Suppressor macrophage (primary cell): ENCODE data around the gene GINS1.

Experiments
- DNase-seq, 4 experiments: peaks; one replicate each; pipeline ENCODE4 v3.0.0-alpha.2; 2020 to 2022

Gene GINS1

DNA sequence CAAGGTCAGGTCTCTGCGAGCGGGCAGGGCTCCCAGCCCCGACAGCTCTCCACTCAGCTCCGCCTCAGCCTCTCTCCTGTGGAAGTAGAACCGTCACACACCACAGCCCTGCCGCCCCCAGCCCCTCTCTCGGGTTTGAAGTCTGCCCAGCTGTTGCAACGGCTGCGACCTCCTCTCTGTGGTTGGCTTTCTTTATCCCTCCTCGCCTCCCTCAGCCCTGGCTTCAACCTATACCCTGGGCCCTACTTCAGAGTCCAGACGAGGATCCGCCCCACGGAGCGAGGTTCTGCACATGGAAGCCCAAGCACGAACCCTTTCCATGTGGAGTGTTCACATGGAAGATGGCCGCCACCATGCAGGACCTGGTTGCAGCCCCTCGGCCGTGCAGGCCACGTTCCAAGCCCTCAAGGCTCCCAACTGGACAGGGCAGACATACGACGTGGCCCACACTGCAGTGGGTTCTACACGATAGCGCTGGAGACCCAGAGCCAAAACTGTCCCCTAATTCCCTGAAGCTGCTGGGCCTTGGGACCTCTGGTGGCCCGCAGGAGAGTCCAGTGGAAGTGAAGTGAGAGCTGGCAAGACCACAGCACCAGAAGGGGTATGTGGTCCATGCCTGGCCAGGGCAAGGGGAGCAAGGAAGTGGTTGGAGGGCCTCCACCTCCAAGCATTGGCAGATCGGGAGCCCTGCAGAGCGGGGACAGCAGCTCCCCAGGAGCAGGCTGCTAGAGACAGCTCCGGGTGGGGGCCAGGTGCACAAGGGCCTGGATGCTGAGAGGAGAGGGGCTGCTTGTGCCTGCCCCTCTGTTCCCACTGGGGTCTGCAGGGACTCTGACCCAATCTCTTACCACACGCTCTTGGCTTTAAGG, 69.8 kb downstream of the GINS1 start:
- DNase-seq, result no peak

GRCh38 chr20:25478889-25479568, 71.6 kb downstream of the GINS1 start:
- no peak for DNase-seq

DNA sequence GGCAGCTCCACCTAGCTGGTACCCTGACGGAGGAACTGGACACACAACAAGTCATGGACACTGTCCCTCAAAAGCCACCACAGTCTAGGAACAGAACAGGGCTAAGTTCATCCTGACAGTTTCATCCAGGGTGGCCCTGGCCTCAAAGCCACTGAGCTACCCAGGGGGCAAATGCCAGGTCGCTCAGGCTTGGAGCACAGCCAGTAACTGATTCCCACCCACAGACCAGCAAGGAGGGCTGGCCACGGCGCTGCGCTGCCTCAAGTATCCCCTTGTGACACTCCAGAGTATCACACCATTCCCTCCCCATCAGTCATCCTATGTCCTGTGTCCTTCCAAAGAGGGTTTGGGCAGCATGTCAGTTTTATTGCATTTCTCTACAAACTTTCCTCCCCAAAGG, 72.2 kb downstream of the GINS1 start:
- DNase-seq, result no peak

- DNase-seq, result no peak
Observed at GRCh38 chr20:25480156-25480555, 72.7 kb downstream of the GINS1 start.

GRCh38 chr20:25480797-25481196, 73.3 kb downstream of the GINS1 start:
- DNase-seq, result no peak

- no peak for DNase-seq
Observed at GRCh38 chr20:25481235-25481917, 73.9 kb downstream of the GINS1 start.

DNA sequence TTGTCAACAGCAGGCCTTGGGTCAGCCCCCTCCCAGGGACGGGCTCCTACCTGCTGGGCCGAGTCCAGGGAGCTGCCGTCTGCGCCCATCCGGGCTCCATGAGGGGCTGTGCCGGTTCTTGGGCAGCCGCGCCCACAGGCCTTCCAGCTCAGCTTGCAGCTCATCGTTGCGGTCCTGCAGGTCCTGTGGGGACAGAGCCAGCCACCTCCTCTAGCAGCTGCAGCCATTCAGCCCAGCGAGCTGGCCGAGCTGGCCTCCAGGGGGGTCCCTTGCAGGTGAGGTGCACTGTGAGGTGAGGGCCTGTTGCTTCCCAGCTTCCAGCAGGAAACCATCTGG, 74.4 kb downstream of the GINS1 start:
- no peak for DNase-seq

- DNase-seq, result peak; percentile 61 to 84 (median 80)
Observed at GRCh38 chr20:25483431-25484132, 76.1 kb downstream of the GINS1 start.

DNA sequence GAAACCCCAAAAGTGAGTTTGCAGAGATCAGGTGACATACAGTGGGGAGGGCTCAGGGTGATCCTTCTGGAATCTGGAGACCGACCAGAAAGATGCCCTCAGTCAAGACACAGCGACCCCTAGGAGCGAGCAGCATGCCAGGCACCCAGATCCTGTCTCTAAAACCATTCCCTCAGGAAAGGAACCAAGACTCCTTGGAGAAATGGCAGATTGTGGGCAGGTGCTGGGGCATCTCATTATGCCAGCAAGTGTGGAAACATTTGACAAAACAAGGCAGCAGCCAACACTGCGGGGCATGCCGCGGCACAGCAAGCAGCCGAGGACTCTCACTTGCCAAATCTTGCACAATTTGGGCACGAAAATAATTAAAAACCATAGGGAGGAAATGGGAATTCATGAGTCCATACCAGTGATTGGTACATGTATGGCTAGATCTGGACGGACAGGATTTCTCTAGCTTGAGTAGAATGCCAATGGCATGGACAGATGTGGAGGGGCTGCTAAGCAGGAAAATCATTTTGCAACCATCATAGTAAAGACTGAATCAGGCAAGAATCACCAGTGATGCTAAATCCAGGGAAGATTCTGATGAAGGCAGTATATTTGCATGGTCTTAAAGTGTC, 76.9 kb downstream of the GINS1 start:
- no peak for DNase-seq

DNA sequence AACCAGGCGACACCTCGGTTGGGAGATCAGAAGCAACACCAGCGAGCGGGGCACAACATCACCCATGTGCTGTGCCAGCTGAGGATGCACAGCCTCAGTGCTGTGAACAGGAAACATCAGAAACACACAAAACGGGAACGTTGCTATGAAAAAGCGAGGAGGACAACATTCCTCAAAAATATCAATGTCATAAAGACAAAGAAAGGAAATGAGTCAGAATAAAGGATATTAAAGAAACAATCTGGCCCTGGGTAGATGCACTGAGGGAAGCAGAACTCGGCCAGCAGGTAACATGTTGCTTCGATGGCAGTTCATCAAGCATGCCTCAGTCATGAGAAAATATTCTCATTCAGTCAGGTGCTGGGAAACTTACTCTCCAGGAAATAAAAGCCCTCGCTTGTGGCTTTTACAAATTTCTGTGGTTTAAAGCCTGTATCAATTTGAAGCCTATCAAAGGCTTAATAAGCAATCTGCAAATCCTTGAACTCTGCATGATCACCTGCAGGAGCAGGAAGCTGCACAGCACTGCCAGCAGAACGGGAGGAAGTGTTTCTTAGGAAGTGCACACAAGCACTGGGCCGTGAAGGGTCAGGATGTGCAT, 77.5 kb downstream of the GINS1 start:
- DNase-seq, result peak in 2 of 4 experiments; percentile 12 to 20

DNA sequence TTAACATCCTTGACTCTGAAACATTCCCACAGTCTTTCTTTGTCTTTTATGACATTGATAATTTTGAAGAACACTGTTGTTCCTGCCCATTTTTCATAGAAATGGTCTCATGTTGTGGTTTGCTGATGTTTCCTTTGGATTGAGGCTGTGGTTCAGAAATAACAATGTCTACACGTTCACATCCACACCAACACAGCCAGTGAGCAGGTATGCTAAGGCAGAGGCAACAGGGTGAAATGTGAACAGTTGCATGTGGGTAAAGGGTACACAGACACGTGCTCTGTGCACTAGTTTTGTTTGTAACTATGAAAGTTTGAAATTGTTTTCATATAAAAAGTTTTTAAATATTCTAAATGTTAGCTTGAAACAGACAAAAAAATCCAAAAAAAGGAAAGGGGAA, 78.4 kb downstream of the GINS1 start:
- DNase-seq, result no peak

DNA sequence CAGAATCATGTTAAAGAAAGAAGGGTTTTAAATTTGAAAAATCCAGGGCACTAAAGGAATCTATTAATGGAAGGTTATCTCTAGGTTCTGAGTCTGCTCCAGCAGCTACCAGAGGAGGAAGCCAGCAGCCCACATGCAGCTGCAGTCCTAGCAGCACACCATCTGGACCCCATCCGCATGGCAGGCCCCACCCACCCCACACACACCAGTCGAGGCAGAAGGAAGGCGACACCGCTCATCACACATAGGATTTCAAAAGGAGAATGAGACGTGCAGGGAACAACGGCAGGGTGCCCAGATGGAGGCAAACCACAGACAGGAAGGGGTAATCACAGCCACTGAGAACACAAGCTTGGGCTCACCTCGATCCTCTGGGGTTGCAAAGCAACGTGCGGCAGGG, 78.9 kb downstream of the GINS1 start:
- peak in 2 of 4 experiments; percentile 31 to 54 for DNase-seq

- DNase-seq, result no peak
Observed at GRCh38 chr20:25487306-25487705, 79.8 kb downstream of the GINS1 start.

DNA sequence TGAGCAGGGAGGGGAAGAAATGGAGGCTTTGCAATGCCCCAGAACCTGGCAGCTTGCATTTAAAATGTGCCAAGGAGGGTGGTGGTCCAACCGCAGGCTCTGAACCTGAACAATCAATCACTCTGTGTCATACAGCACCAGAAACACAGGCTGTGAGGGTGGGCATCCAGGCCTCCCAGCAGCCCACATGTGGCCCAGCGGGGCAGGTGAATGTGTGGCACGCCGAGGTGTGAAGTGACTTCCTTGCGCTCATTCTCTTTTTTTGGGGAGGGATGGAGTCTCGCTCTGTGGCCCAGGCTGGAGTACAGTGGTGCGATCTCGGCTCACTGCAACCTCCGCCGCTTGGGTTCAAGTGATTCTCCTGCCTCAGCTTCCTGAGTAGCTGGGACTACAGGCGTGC, 80.5 kb downstream of the GINS1 start:
- no peak for DNase-seq

DNA sequence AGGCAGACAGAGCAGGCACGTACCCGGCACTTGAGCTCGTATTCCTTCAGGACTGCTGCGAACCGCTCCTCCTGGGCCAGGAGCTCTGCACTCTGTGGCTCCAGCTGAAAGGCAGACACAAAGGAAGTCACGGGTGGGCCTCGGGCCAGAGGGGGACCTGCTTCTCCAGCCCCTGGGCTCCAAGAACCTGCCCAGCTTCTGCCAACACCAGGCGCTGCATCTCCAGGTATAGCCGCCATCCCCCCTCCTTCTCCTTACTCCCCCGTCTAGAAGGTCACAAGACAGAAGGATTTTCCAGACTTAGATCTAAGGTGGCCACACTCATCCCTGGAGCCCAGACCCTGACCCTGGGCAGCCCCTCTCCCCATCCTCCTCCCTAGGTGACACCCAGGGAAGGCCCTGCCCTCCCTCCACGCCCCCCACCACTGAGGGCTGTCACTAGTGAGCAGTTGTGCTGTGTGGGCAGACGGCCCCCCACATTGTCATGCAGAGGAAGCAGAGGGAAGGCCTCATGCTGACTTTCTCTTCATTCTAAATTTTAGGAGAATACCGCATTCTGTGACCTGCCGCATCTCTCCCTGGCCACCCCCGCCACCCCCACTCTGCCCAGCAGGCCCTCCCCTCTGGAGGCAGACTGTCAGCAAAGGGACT, 81.9 kb downstream of the GINS1 start:
- DNase-seq, result no peak

- DNase-seq, result no peak
Observed at GRCh38 chr20:25490656-25491445, 83.4 kb downstream of the GINS1 start.

DNA sequence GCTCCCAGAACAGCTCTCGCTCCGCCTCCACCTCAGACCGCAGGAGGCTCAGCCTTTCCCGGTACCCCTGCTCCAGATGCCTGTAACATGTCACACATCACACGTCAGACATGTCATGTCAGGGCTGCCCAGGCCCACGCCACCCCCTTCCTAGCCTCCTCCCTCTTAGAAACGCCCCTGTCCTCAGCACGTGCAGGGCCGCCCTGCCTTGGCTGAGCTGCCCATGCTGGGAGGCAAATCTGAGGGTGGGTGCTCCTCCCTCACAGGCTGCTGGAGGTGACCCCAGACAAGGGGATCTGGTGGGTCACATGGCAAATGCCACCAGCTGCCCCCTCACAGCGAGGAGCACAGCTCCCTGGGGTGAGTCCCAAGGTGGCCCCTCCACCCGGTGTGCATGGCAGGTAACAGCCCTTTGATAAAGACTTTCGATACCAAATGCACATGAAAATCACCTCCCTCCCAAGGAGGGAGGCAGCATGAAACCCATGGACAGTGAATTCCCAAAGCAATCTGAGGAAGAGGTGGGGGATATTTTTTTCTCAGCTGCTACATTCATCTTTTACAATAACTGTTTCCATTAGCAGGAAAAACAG, 84.1 kb downstream of the GINS1 start:
- no peak for DNase-seq

- no peak for DNase-seq
Observed at GRCh38 chr20:25493137-25493536, 85.7 kb downstream of the GINS1 start.

DNA sequence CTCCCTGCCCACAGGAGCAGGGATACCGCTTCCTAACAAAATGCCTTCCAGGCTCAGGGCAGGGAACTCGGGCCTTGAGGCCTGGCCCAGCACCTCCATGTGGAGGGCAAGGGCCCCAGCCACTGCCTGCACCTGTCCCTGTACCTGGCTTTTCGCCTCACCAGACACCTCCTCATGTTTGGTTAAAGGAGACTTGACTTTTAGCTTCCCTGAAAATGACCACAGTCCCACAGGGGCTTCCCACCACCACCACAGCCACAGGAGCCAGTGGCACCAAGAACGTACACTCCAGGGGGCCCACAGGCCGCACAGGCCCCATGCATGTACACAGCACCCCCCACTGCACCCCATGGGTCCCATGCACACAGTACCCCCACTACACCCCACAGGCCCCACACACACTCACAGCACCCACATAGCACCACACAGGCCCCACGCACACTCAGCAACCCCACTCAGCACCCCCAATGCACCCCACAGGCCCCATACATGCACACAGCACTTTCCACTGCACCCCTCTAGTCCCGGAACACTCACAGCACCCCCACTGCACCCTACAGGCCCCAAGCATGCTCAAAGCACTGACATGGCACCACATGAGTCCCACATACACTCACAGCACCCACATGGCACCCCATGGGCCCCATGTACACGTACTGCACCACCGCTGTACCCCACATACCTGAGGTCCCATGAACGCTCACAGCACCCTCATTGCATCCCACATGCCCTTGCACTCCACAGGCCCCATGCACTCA, 86.5 kb downstream of the GINS1 start:
- no peak for DNase-seq
